Liver (tissue), 3 donors: ENCODE results near the gene KCNIP4.

Experiments
- JUND ChIP-seq, 2 donors: IDR thresholded peaks; 2 replicates each; pipeline ENCODE4 v1.6.1; 2016; ENCODE audit warnings: antibody characterized with exemption in 2 of 2
- MAX ChIP-seq: IDR thresholded peaks from 2 replicates; pipeline ENCODE4 v1.6.1; 2016; ENCODE audit warnings: antibody characterized with exemption
- RAD21 ChIP-seq, 2 donors: IDR thresholded peaks; 2 replicates each; pipeline ENCODE4 v1.6.1; 2016; ENCODE audit warnings: antibody characterized with exemption in 2 of 2, mild to moderate bottlenecking in 2 of 2
- REST ChIP-seq: IDR thresholded peaks from 2 replicates; pipeline ENCODE4 v1.6.1; 2016; ENCODE audit warnings: antibody characterized with exemption, mild to moderate bottlenecking
- TAF1 ChIP-seq: conservative IDR thresholded peaks from 2 replicates; pipeline ENCODE4 v1.6.1; 2016; ENCODE audit warnings: antibody characterized with exemption, mild to moderate bottlenecking
- TF ChIP-seq, protein P1 (sequence below): fragments of 150-350 bp; IDR thresholded peaks from 2 replicates; pipeline ENCODE4 v1.5.1; 2017; ENCODE audit warnings: improper control_type of control experiment, low read depth, low read length; ENCODE audit not compliant: missing input control
- donor health status: healthy.
- donor health status: healthy.

GRCh38 chr4:20816287-20816686, 1132.3 kb downstream of the KCNIP4 start:
- TF ChIP-seq, protein P1, sequence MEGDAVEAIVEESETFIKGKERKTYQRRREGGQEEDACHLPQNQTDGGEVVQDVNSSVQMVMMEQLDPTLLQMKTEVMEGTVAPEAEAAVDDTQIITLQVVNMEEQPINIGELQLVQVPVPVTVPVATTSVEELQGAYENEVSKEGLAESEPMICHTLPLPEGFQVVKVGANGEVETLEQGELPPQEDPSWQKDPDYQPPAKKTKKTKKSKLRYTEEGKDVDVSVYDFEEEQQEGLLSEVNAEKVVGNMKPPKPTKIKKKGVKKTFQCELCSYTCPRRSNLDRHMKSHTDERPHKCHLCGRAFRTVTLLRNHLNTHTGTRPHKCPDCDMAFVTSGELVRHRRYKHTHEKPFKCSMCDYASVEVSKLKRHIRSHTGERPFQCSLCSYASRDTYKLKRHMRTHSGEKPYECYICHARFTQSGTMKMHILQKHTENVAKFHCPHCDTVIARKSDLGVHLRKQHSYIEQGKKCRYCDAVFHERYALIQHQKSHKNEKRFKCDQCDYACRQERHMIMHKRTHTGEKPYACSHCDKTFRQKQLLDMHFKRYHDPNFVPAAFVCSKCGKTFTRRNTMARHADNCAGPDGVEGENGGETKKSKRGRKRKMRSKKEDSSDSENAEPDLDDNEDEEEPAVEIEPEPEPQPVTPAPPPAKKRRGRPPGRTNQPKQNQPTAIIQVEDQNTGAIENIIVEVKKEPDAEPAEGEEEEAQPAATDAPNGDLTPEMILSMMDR, result no peak
- TF ChIP-seq MAX (no peak), RAD21 (IDR thresholded peaks at IDR 0.05) (no peak), JUND (IDR thresholded peaks at IDR 0.05) (no peak), REST (no peak), TAF1 (no peak)
